HEK293T (cell line): Measurements from ENCODE around the gene ARHGEF16.

Experiments used
- FOXK2 ChIP-seq: fragments of 450-650 bp; IDR thresholded peaks from 2 replicates; pipeline ENCODE4 v1.6.1; 2016; ENCODE audit warnings: mild to moderate bottlenecking
- FOXM1 ChIP-seq: fragments of 450-650 bp; IDR thresholded peaks from 2 replicates; pipeline ENCODE4 v1.6.1; 2017; ENCODE audit warnings: mild to moderate bottlenecking, borderline replicate concordance
- L3MBTL2 ChIP-seq: fragments of 450-650 bp; conservative IDR thresholded peaks from 2 replicates; pipeline ENCODE4 v1.6.1; 2016; ENCODE audit warnings: mild to moderate bottlenecking
- LEF1 ChIP-seq: fragments of 450-650 bp; IDR thresholded peaks from 2 replicates; pipeline ENCODE4 v1.6.1; 2017; ENCODE audit warnings: mild to moderate bottlenecking, borderline replicate concordance
- NFRKB ChIP-seq: fragments of 450-650 bp; IDR thresholded peaks from 2 replicates; pipeline ENCODE4 v1.6.1; 2016; ENCODE audit warnings: mild to moderate bottlenecking, moderate library complexity
- SP1 ChIP-seq: fragments of 450-650 bp; IDR thresholded peaks from 2 replicates; pipeline ENCODE4 v1.6.1; 2017
- SUZ12 ChIP-seq: fragments of 450-650 bp; IDR thresholded peaks from 2 replicates; pipeline ENCODE4 v1.6.1; 2016; ENCODE audit warnings: mild to moderate bottlenecking
- ZNF384 ChIP-seq: fragments of 450-650 bp; IDR thresholded peaks from 2 replicates; pipeline ENCODE4 v1.6.1; 2016

DNA sequence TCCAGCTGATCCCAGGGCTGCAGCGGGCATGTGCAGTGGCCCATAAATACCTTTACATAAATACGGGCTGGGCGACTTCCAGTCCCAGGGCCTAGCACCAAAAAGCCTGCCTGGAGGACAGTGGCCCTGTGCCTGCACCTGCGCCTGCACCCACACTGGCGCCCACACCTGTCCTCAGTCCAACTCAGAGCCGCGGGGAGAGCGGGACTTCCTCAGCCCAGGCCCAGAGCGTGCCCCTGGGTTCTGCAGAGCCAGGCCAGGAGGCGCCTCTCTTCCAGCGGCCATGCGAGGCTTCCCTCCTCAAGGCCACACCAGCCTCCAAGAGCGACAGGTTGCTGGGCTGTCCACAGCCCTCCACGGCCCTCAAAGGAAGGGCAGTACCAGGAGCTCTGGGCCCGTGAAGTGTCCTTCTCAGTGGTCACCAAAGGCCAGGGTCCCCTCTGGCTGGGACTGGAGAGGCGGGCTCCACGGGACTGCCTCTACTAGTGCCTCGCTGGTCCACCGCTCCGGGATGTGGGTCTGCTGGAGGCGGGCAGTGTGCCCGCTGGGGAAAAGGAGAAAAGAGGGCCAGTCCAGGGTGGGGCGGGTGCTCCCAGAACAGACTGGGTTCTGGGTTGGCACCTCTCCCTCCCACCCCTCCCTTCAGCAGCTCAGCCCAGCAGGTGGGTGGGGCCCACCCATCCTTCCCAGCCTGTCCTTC lies 35.7 kb downstream of the ARHGEF16 start:
- TF ChIP-seq SP1 (no peak), FOXK2 (no peak), NFRKB (no peak), L3MBTL2 (no peak), FOXM1 (no peak), LEF1 (no peak), ZNF384 (no peak), SUZ12 (no peak)
